Breast epithelium (tissue), 3 donors: ENCODE data around the gene FAM20C.

Experiments used
- CTCF ChIP-seq, 3 donors: fragments of 450-650 bp; IDR thresholded peaks; one replicate each; pipeline ENCODE4 v1.5.1; 2016 to 2017; ENCODE audit warnings: antibody characterized with exemption in 3 of 3, mild to moderate bottlenecking in 3 of 3, moderate library complexity in 3 of 3
- POLR2A ChIP-seq: fragments of 450-650 bp; IDR thresholded peaks from one replicate; pipeline ENCODE4 v1.6.1; 2016; ENCODE audit warnings: antibody characterized with exemption, mild to moderate bottlenecking, moderate library complexity

- no peak for TF ChIP-seq CTCF (IDR thresholded peaks at IDR 0.05)
- TF ChIP-seq POLR2A, result no peak
These were observed 47.9 kb upstream of the FAM20C start for GRCh38 chr7:144454-144826.
